ENCODE results near the gene ENTPD2. TPM values are rescaled to one million over a fixed set of nuclear protein-coding genes. Genes with fewer than 3 reads are reported as not detected.

The ENTPD2 gene
- total and polyA plus RNA-seq, 9 of the 15 experiments (the other 6 are each of a cell fraction or from before 2014, with no cell fraction given): 0.04 to 0.60 (median 0.14) TPM; not detected in 4

DNA sequence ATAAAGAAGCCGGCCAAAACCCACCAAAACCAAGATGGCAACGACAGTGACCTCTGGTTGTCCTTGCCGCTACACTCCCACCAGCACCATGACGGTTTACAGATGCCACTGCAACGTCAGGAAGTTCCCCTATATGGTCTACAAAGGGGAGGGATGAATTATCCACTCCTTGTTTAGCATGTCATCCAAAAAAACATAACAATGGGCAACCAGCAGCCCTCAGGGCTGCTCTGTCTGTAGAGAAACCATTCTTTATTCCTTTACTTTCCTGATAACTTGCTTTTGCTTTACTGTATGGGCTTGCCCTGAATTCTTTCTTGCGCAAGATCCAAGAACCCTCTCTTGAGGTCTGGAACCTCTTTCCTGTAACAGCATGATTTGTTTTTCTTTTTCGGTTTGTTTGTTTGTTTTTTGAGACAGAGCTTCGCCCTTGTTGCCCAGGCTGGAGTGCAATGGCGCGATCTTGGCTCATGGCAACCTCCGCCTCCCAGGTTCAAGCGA lies 21.5 kb upstream of the ENTPD2 start (continued):
- TF ChIP-seq, protein P1, sequence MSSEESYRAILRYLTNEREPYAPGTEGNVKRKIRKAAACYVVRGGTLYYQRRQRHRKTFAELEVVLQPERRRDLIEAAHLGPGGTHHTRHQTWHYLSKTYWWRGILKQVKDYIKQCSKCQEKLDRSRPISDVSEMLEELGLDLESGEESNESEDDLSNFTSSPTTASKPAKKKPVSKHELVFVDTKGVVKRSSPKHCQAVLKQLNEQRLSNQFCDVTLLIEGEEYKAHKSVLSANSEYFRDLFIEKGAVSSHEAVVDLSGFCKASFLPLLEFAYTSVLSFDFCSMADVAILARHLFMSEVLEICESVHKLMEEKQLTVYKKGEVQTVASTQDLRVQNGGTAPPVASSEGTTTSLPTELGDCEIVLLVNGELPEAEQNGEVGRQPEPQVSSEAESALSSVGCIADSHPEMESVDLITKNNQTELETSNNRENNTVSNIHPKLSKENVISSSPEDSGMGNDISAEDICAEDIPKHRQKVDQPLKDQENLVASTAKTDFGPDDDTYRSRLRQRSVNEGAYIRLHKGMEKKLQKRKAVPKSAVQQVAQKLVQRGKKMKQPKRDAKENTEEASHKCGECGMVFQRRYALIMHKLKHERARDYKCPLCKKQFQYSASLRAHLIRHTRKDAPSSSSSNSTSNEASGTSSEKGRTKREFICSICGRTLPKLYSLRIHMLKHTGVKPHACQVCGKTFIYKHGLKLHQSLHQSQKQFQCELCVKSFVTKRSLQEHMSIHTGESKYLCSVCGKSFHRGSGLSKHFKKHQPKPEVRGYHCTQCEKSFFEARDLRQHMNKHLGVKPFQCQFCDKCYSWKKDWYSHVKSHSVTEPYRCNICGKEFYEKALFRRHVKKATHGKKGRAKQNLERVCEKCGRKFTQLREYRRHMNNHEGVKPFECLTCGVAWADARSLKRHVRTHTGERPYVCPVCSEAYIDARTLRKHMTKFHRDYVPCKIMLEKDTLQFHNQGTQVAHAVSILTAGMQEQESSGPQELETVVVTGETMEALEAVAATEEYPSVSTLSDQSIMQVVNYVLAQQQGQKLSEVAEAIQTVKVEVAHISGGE (CRISPR knock-in tag; IDR thresholded peaks at IDR 0.05): peak in 1 of 3 experiments; percentile 75; a peak in 2 of 6 replicates
- no peak for TF ChIP-seq MTA2 (IDR thresholded peaks at IDR 0.05; ENCODE audit: low read depth)
- 0 out of 2 replicates have a peak, but pooled peaks have one; percentile 16 for TF ChIP-seq LCOR (CRISPR knock-in tag; IDR thresholded peaks at IDR 0.05)
- TF ChIP-seq NCOR1 (IDR thresholded peaks at IDR 0.05): no peak
- no peak for TF ChIP-seq TAF7 (tag; IDR thresholded peaks at IDR 0.05)
- TF ChIP-seq, protein P2, sequence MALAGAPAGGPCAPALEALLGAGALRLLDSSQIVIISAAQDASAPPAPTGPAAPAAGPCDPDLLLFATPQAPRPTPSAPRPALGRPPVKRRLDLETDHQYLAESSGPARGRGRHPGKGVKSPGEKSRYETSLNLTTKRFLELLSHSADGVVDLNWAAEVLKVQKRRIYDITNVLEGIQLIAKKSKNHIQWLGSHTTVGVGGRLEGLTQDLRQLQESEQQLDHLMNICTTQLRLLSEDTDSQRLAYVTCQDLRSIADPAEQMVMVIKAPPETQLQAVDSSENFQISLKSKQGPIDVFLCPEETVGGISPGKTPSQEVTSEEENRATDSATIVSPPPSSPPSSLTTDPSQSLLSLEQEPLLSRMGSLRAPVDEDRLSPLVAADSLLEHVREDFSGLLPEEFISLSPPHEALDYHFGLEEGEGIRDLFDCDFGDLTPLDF (CRISPR knock-in tag; IDR thresholded peaks at IDR 0.05): no peak
- no peak for TF ChIP-seq TRIM24 (IDR thresholded peaks at IDR 0.05)
- no peak for TF ChIP-seq NELFE (IDR thresholded peaks at IDR 0.05; ENCODE audit: insufficient read depth, insufficient read length)
- TF ChIP-seq HOXB6 (CRISPR knock-in tag; IDR thresholded peaks at IDR 0.05; ENCODE audit: borderline replicate concordance): no peak
- no peak for TF ChIP-seq SRSF1 (IDR thresholded peaks at IDR 0.05; ENCODE audit: low read depth, low read length)
- TF ChIP-seq DIDO1 (tag; IDR thresholded peaks at IDR 0.05; ENCODE audit: low read depth): no peak
- no peak for TF ChIP-seq BCL6 (CRISPR knock-in tag; IDR thresholded peaks at IDR 0.05)

Data from K562 (cell line).